Smooth muscle cell (in vitro differentiated cells): ENCODE measurements around the gene EPB41L1. TPM values are rescaled to one million over a fixed set of nuclear protein-coding genes. Genes with fewer than 3 reads are reported as not detected.

ENCODE experiments used
- DNase-seq: peaks from one replicate; lab custom pipeline; 2025; ENCODE audit not compliant: unreplicated experiment; lab: John Stamatoyannopoulos, UW
- H2AFZ ChIP-seq: fragments of 200-600 bp; sonication (generic); 2 replicates; pipeline ENCODE4 v1.6.0; 2016; ENCODE audit warnings: antibody characterized with exemption, low read depth, mild to moderate bottlenecking
- H3F3A ChIP-seq: fragments of 200-600 bp; sonication (generic); 2 replicates; pipeline ENCODE4 v1.6.0; 2017; ENCODE audit warnings: antibody characterized with exemption, low read depth
- H3K27ac ChIP-seq: fragments of 200-600 bp; sonication (generic); 2 replicates; pipeline ENCODE4 v1.5.1; 2016; ENCODE audit warnings: low read depth, mild to moderate bottlenecking
- H3K27me3 ChIP-seq: fragments of 200-600 bp; sonication (generic); 2 replicates; pipeline ENCODE4 v1.6.1; 2016; ENCODE audit warnings: low read depth, mild to moderate bottlenecking
- H3K36me3 ChIP-seq: fragments of 200-600 bp; sonication (generic); 2 replicates; pipeline ENCODE4 v1.5.1; 2016; ENCODE audit warnings: low read depth
- H3K4me1 ChIP-seq: fragments of 200-600 bp; sonication (generic); 2 replicates; pipeline ENCODE4 v1.5.1; 2016; ENCODE audit warnings: low read depth
- H3K4me2 ChIP-seq: fragments of 200-600 bp; sonication (generic); 2 replicates; pipeline ENCODE4 v1.6.0; 2016; ENCODE audit warnings: mild to moderate bottlenecking
- H3K4me3 ChIP-seq: fragments of 200-600 bp; sonication (generic); 2 replicates; pipeline ENCODE4 v1.5.1; 2016; ENCODE audit warnings: mild to moderate bottlenecking
- H3K79me2 ChIP-seq: fragments of 200-600 bp; sonication (generic); 2 replicates; pipeline ENCODE4 v1.6.0; 2016; ENCODE audit warnings: low read depth, mild to moderate bottlenecking
- H3K9ac ChIP-seq: fragments of 200-600 bp; sonication (generic); 2 replicates; pipeline ENCODE4 v1.6.0; 2016; ENCODE audit warnings: low read depth
- H3K9me3 ChIP-seq: fragments of 200-600 bp; sonication (generic); replicated peaks from 2 replicates; pipeline ENCODE4 v1.5.1; 2016; ENCODE audit warnings: low read depth
- H4K20me1 ChIP-seq: fragments of 200-600 bp; sonication (generic); 2 replicates; pipeline ENCODE4 v1.6.0; 2016; ENCODE audit warnings: low read depth
- CTCF ChIP-seq: fragments of 200-600 bp; sonication (generic); IDR thresholded peaks from 2 replicates; pipeline ENCODE4 v1.5.1; 2017; ENCODE audit warnings: borderline replicate concordance, mild to moderate bottlenecking, antibody characterized with exemption; ENCODE audit not compliant: insufficient read depth, poor library complexity, severe bottlenecking
- WGBS: methylation state at CpG from one replicate; pipeline ENCODE4 v1.1.7; 2016; ENCODE audit warnings: low lambda C conversion rate; 5-methylcytosine and 5-hydroxymethylcytosine counted together
- polyA plus RNA-seq: library from polyadenylated mRNA; unstranded; fragments of >200 nt; fragmentation: Nextera tagmentation; extraction: Ambion mirVana; gene quantifications from 2 replicates; pipeline ENCODE4 v1.2.1, GENCODE V29; 2016
- total RNA-seq: library from RNA; depleted of rRNA; stranded (reverse); fragments of >200 nt; gene quantifications from 2 replicates; pipeline ENCODE4 v1.2.3, GENCODE V29; 2014

EPB41L1 gene
- total and polyA plus RNA-seq, 2 experiments from 2014 or later: 14.8 to 18.0 TPM

DNA sequence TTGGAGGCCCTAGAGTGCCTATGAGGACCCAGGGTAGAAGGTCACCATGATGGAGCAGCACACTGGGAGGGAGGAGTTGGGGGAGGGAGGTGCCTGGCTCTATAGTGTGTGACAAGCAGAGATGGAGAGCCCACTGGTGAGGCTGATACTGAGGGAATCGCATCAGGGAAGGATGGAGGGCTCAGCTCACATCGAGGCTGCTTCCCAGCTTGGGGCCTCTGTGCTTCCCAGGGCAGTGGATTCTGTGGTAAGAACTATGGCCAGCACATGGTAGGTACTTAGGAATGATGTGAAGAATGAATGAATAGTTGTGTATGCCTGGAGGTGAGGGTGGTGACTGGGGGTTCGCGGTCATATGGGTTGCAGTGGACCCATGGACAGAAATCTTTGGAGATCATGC lies 1.3 kb upstream of the EPB41L1 start:
- no peaks in the 10 kb centered on the region for H3K79me2 ChIP-seq
- no peaks in the 10 kb centered on the region for H3K9me3 ChIP-seq
- no peak overlapping the region for H3K9ac ChIP-seq
- no peak for TF ChIP-seq CTCF
- no peaks in the 10 kb centered on the region for H3K27me3 ChIP-seq
- H3K4me3 ChIP-seq: no peak overlapping the region
- no peak for DNase-seq
- H4K20me1 ChIP-seq: peaks cover 32% of the 10 kb centered on the region
- 93% methylated on average over 4 of the region's 4 CpGs for WGBS
- H3K4me2 ChIP-seq: no peak overlapping the region
- no peaks in the 10 kb centered on the region for H3K36me3 ChIP-seq
- peaks cover 8% of the 10 kb centered on the region for H3K4me1 ChIP-seq
- no peak overlapping the region for H3K27ac ChIP-seq
- H2AFZ ChIP-seq: no peak overlapping the region
- H3F3A ChIP-seq: no peaks in the 10 kb centered on the region

DNA sequence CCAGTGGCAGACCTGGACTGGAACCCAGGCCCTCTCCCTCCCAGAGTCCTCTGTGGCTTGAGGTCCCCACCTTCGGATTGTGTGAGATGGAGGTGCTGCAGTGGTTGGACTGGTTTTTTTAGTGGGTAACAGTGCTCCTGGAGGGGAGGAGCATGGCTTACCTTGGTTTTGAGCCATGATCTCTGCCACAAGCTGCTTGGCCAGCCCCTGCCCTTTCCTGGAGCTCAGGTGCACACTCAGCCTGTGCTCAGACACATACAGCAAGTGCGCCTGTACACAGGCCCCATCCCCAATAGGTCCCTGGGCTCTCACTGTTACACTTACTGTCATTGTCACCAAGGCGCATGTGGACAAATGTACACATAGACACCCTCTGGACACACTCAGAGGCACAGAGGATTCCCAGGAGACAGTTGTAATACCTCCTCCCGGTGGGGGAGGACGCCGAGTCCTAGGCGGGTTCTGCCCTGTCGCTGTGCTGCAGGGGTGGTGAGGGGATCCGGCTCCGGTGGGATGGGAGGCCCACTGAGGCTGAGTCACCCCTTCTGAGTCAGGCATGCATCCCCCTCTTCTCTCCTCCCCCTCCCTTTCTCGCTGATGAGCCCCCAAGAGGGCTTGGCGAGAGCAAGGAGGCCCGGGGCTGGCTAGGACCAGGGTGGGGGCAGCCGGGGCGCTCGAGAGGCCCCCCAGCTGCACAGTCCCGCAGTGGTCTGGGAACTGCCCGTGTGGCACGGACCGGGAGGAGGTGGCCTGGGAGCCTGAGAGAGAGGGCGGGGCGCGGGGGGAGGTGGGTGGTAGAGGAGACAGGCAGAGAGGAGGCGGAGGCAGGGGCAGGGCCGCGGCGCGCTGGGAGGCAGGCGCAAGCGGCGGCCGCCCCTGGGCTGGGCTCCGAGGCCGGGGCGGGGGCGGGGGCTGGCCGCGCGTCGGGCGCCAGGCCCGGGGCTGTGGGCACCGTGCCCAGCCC lies 522 bp upstream of the EPB41L1 start:
- H3K4me2 ChIP-seq: peak overlapping the region; percentile 97

GRCh38 chr20:36155629-36155971 lies 1.1 kb downstream of the EPB41L1 start:
- Histone ChIP-seq H3K27ac (no peak overlapping the region), H3K79me2 (peaks cover 4% of the 10 kb centered on the region), H3K4me2 (peak overlapping the region; percentile 98), H3K27me3 (no peaks in the 10 kb centered on the region), H3F3A (no peaks in the 10 kb centered on the region), H3K9ac (no peak overlapping the region), H3K36me3 (no peaks in the 10 kb centered on the region), H3K4me3 (peak overlapping the region; percentile 85), H2AFZ (no peak overlapping the region), H4K20me1 (peaks cover 45% of the 10 kb centered on the region), H3K4me1 (peaks cover 8% of the 10 kb centered on the region), H3K9me3 (no peaks in the 10 kb centered on the region)
- TF ChIP-seq CTCF: no peak
- 85% methylated on average over 8 of the region's 8 CpGs for WGBS
- no peak for DNase-seq

More for the DNA sequence above, 522 bp upstream of the EPB41L1 start:
- no peak for TF ChIP-seq CTCF
- no peaks in the 10 kb centered on the region for H3K36me3 ChIP-seq
- peak overlapping the region; percentile 57 for H3K9ac ChIP-seq
- H3K79me2 ChIP-seq: no peaks in the 10 kb centered on the region
- H3F3A ChIP-seq: no peaks in the 10 kb centered on the region
- no peaks in the 10 kb centered on the region for H3K9me3 ChIP-seq
- peaks cover 39% of the 10 kb centered on the region for H4K20me1 ChIP-seq
- peak overlapping the region; percentile 96 for H2AFZ ChIP-seq
- peak overlapping the region; percentile 85 for H3K4me3 ChIP-seq
- DNase-seq: peak; percentile 67
- H3K27ac ChIP-seq: no peak overlapping the region
- WGBS: 14% methylated on average over 23 of the region's 43 CpGs
- H3K4me1 ChIP-seq: peaks cover 8% of the 10 kb centered on the region
- no peaks in the 10 kb centered on the region for H3K27me3 ChIP-seq
